Measurements from ENCODE around the gene PLEKHH1. TPM values are rescaled to one million over a fixed set of nuclear protein-coding genes. Genes with fewer than 3 reads are reported as not detected.

Gene PLEKHH1
- total and polyA plus RNA-seq, 2 donors = 3.9 to 5.1 TPM

- Histone ChIP-seq H3K4me1 (ENCODE audit: insufficient read depth) (no peaks in the 10 kb centered on the region), H3K4me3 (ENCODE audit: low read depth, low read length) (no peak overlapping the region), H3K27ac (ENCODE audit: low read depth) (no peak overlapping the region), H3K36me3 (ENCODE audit: insufficient read depth) (no peaks in the 10 kb centered on the region)
- 83% methylated on average over 13 of the region's 13 CpGs for WGBS
- DNase-seq (ENCODE audit: extremely low spot score) = no peak
Observed at GRCh38 chr14:67497216-67497615, 35.9 kb upstream of the PLEKHH1 start.

GRCh38 chr14:67497716-67498115 is 35.4 kb upstream of the PLEKHH1 start:
- H3K4me1 ChIP-seq (ENCODE audit: insufficient read depth) = no peaks in the 10 kb centered on the region
- no peaks in the 10 kb centered on the region for H3K36me3 ChIP-seq (ENCODE audit: insufficient read depth)
- H3K27ac ChIP-seq (ENCODE audit: low read depth) = no peak overlapping the region
- DNase-seq (ENCODE audit: extremely low spot score) = no peak
- 91% methylated on average over 4 of the region's 4 CpGs for WGBS
- no peak overlapping the region for H3K4me3 ChIP-seq (ENCODE audit: low read depth, low read length)

GRCh38 chr14:67500981-67501380 is 32.1 kb upstream of the PLEKHH1 start:
- no peak for DNase-seq (ENCODE audit: extremely low spot score)
- Histone ChIP-seq H3K36me3 (ENCODE audit: insufficient read depth) (no peaks in the 10 kb centered on the region), H3K4me1 (ENCODE audit: insufficient read depth) (no peaks in the 10 kb centered on the region), H3K27ac (ENCODE audit: low read depth) (no peak overlapping the region), H3K4me3 (ENCODE audit: low read depth, low read length) (no peak overlapping the region)
- 77% methylated on average over 3 of the region's 3 CpGs for WGBS

- H3K4me1 ChIP-seq (ENCODE audit: insufficient read depth) = no peaks in the 10 kb centered on the region
- H3K36me3 ChIP-seq (ENCODE audit: insufficient read depth) = no peaks in the 10 kb centered on the region
- H3K27ac ChIP-seq (ENCODE audit: low read depth) = no peak overlapping the region
- 67% methylated on average over 4 of the region's 4 CpGs for whole genome bisulfite sequencing
- H3K4me3 ChIP-seq (ENCODE audit: low read depth, low read length) = no peak overlapping the region
- DNase-seq (ENCODE audit: extremely low spot score) = no peak
Observed at GRCh38 chr14:67501670-67502069, 31.4 kb upstream of the PLEKHH1 start.

- 55% methylated on average over 6 of the region's 6 CpGs for WGBS
- no peak for DNase-seq (ENCODE audit: extremely low spot score)
- no peak overlapping the region for H3K4me3 ChIP-seq (ENCODE audit: low read depth, low read length)
- no peak overlapping the region for H3K27ac ChIP-seq (ENCODE audit: low read depth)
- H3K4me1 ChIP-seq (ENCODE audit: insufficient read depth) = no peaks in the 10 kb centered on the region
- H3K36me3 ChIP-seq (ENCODE audit: insufficient read depth) = no peaks in the 10 kb centered on the region
Observed at GRCh38 chr14:67502867-67503266, 30.2 kb upstream of the PLEKHH1 start.

- no peak for DNase-seq (ENCODE audit: extremely low spot score)
- 71% methylated on average over 7 of the region's 7 CpGs for WGBS
- Histone ChIP-seq H3K4me1 (ENCODE audit: insufficient read depth) (no peaks in the 10 kb centered on the region), H3K27ac (ENCODE audit: low read depth) (no peak overlapping the region), H3K4me3 (ENCODE audit: low read depth, low read length) (no peak overlapping the region), H3K36me3 (ENCODE audit: insufficient read depth) (no peaks in the 10 kb centered on the region)
Observed at GRCh38 chr14:67503331-67503730, 29.8 kb upstream of the PLEKHH1 start.

GRCh38 chr14:67505254-67505653 is 27.8 kb upstream of the PLEKHH1 start:
- Histone ChIP-seq H3K27ac (ENCODE audit: low read depth) (no peak overlapping the region), H3K4me1 (ENCODE audit: insufficient read depth) (no peaks in the 10 kb centered on the region), H3K36me3 (ENCODE audit: insufficient read depth) (no peaks in the 10 kb centered on the region), H3K4me3 (ENCODE audit: low read depth, low read length) (no peak overlapping the region)
- 65% methylated on average over 1 of the region's 1 CpG for WGBS
- DNase-seq (ENCODE audit: extremely low spot score) = no peak

- Histone ChIP-seq H3K4me3 (ENCODE audit: low read depth, low read length) (no peak overlapping the region), H3K27ac (ENCODE audit: low read depth) (no peak overlapping the region), H3K36me3 (ENCODE audit: insufficient read depth) (no peaks in the 10 kb centered on the region), H3K4me1 (ENCODE audit: insufficient read depth) (no peaks in the 10 kb centered on the region)
- no peak for DNase-seq (ENCODE audit: extremely low spot score)
- WGBS = 59% methylated on average over 3 of the region's 3 CpGs
Observed at GRCh38 chr14:67508956-67509355, 24.1 kb upstream of the PLEKHH1 start.

GRCh38 chr14:67510121-67510520 is 23.0 kb upstream of the PLEKHH1 start:
- Histone ChIP-seq H3K27ac (ENCODE audit: low read depth) (no peak overlapping the region), H3K4me1 (ENCODE audit: insufficient read depth) (no peaks in the 10 kb centered on the region), H3K36me3 (ENCODE audit: insufficient read depth) (no peaks in the 10 kb centered on the region), H3K4me3 (ENCODE audit: low read depth, low read length) (no peak overlapping the region)
- 48% methylated on average over 2 of the region's 2 CpGs for whole genome bisulfite sequencing
- no peak for DNase-seq (ENCODE audit: extremely low spot score)

GRCh38 chr14:67510836-67511235 is 22.3 kb upstream of the PLEKHH1 start:
- no peak overlapping the region for H3K27ac ChIP-seq (ENCODE audit: low read depth)
- WGBS = 73% methylated on average over 3 of the region's 3 CpGs
- H3K4me1 ChIP-seq (ENCODE audit: insufficient read depth) = no peaks in the 10 kb centered on the region
- H3K4me3 ChIP-seq (ENCODE audit: low read depth, low read length) = no peak overlapping the region
- no peaks in the 10 kb centered on the region for H3K36me3 ChIP-seq (ENCODE audit: insufficient read depth)
- no peak for DNase-seq (ENCODE audit: extremely low spot score)

- no peak overlapping the region for H3K4me3 ChIP-seq (ENCODE audit: low read depth, low read length)
- no peaks in the 10 kb centered on the region for H3K36me3 ChIP-seq (ENCODE audit: insufficient read depth)
- DNase-seq (ENCODE audit: extremely low spot score) = no peak
- H3K4me1 ChIP-seq (ENCODE audit: insufficient read depth) = no peaks in the 10 kb centered on the region
- 75% methylated on average over 8 of the region's 8 CpGs for WGBS
- no peak overlapping the region for H3K27ac ChIP-seq (ENCODE audit: low read depth)
Observed at GRCh38 chr14:67512463-67513310, 20.4 kb upstream of the PLEKHH1 start.

GRCh38 chr14:67513631-67514108 is 19.4 kb upstream of the PLEKHH1 start:
- H3K4me3 ChIP-seq (ENCODE audit: low read depth, low read length) = no peak overlapping the region
- no peaks in the 10 kb centered on the region for H3K4me1 ChIP-seq (ENCODE audit: insufficient read depth)
- WGBS = 95% methylated on average over 1 of the region's 1 CpG
- no peak for DNase-seq (ENCODE audit: extremely low spot score)
- no peaks in the 10 kb centered on the region for H3K36me3 ChIP-seq (ENCODE audit: insufficient read depth)
- no peak overlapping the region for H3K27ac ChIP-seq (ENCODE audit: low read depth)

GRCh38 chr14:67514203-67514607 is 18.9 kb upstream of the PLEKHH1 start:
- H3K4me1 ChIP-seq (ENCODE audit: insufficient read depth) = no peaks in the 10 kb centered on the region
- WGBS = 36% methylated on average over 9 of the region's 9 CpGs
- H3K36me3 ChIP-seq (ENCODE audit: insufficient read depth) = no peaks in the 10 kb centered on the region
- DNase-seq (ENCODE audit: extremely low spot score) = no peak
- H3K27ac ChIP-seq (ENCODE audit: low read depth) = no peak overlapping the region
- H3K4me3 ChIP-seq (ENCODE audit: low read depth, low read length) = peak overlapping the region; percentile 91

GRCh38 chr14:67514650-67515385 is 18.3 kb upstream of the PLEKHH1 start:
- no peak for DNase-seq (ENCODE audit: extremely low spot score)
- Histone ChIP-seq H3K4me3 (ENCODE audit: low read depth, low read length) (peak overlapping the region; percentile 91), H3K36me3 (ENCODE audit: insufficient read depth) (no peaks in the 10 kb centered on the region), H3K27ac (ENCODE audit: low read depth) (peak overlapping the region; percentile 26), H3K4me1 (ENCODE audit: insufficient read depth) (no peaks in the 10 kb centered on the region)
- WGBS = under 1% methylated on average over 73 of the region's 75 CpGs
